GM19455 (cell line): ENCODE results near the gene NFKBIB.

Source experiments
- ATAC-seq: cut with Tn5 transposase; IDR thresholded peaks from one replicate; pipeline ENCODE4 v1.9.1; 2021; ENCODE audit not compliant: unreplicated experiment

NFKBIB gene

GRCh38 chr19:38953677-38954076 is 53.9 kb downstream of the NFKBIB start:
- no peak for ATAC-seq

- no peak for ATAC-seq
Observed at GRCh38 chr19:38956264-38956663, 56.5 kb downstream of the NFKBIB start.

- ATAC-seq = no peak
Observed at GRCh38 chr19:38958301-38958700, 58.5 kb downstream of the NFKBIB start.
